Measurements from ENCODE around the gene HPCAL1. TPM values are rescaled to one million over a fixed set of nuclear protein-coding genes. Genes with fewer than 3 reads are reported as not detected.

The HPCAL1 gene
- total RNA-seq, 6 experiments from 2014 or later = 36.3 to 60.3 (median 57.2) TPM

DNA sequence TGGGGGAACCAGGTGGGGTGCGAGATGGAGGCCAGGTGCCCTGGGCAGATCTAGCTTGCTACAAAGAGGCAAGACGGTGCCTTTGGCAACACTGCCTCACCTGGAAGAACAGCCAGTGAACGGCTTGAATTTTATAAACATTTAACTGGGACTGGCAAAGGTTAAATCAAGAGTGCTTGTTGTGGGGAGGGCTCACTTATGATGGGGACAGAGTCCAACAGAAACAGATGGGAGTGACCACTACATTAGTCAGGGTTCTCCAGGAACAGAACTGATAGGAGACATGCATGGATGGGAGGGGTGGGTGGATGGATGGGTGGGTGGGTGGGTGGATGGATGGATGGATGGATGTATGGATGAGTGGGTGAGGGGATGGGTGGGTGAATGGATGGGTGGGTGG is 126.2 kb downstream of the HPCAL1 start:
- Mint-ChIP-seq H3K9me3 (no peaks in the 10 kb centered on the region), H3K4me1 (ENCODE audit: low read depth) (peaks cover 13% of the 10 kb centered on the region), H3K36me3 (ENCODE audit: low read depth) (no peaks in the 10 kb centered on the region), H3K27ac (no peak overlapping the region; the same call in 1 of the 2 replicates), H3K27me3 (ENCODE audit: insufficient read depth) (peaks cover 4% of the 10 kb centered on the region), H3K4me3 (no peak overlapping the region)
- TF ChIP-seq, protein P1, sequence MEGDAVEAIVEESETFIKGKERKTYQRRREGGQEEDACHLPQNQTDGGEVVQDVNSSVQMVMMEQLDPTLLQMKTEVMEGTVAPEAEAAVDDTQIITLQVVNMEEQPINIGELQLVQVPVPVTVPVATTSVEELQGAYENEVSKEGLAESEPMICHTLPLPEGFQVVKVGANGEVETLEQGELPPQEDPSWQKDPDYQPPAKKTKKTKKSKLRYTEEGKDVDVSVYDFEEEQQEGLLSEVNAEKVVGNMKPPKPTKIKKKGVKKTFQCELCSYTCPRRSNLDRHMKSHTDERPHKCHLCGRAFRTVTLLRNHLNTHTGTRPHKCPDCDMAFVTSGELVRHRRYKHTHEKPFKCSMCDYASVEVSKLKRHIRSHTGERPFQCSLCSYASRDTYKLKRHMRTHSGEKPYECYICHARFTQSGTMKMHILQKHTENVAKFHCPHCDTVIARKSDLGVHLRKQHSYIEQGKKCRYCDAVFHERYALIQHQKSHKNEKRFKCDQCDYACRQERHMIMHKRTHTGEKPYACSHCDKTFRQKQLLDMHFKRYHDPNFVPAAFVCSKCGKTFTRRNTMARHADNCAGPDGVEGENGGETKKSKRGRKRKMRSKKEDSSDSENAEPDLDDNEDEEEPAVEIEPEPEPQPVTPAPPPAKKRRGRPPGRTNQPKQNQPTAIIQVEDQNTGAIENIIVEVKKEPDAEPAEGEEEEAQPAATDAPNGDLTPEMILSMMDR (IDR thresholded peaks at IDR 0.05) = no peak
- DNase-seq = no peak

DNA sequence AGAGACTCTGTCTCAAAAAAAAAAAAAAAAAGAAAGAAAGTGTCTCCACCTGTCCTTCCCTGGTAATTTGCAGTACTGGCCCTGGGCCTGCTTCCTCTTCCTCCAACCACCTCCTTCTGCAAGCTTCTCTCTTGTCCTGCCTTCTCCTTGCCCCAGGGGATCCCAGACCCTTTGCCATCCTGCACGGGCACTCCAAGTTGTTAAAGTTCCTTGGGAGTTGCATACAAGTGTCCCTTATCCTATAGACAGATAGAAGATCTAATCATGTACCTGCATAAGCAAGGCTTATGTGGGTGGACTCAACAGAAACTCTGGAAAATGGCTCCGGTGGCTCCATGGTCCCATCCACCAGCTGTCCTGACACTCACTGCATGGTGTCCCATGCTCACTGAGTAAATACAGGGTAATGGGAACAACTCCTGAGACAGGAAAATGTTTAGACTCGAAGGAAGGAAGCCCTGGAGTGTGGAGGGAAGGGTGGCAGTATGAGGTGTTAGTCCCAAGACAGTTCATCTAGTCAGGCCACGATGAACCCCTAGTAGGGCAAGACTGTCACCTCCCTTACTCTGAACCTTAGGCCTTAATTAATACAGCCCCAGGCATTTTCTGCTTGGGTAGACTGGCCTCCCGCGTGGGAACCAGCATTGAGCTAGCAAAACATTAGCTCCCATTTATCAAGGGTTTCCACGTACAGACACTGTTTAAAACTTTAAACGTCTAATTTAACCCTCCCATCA is 128.3 kb downstream of the HPCAL1 start:
- Mint-ChIP-seq H3K27me3 (ENCODE audit: insufficient read depth) (no peaks in the 10 kb centered on the region; the same call in 1 of the 2 replicates), H3K4me3 (no peak overlapping the region), H3K4me1 (ENCODE audit: low read depth) (peaks cover 7% of the 10 kb centered on the region), H3K9me3 (no peaks in the 10 kb centered on the region), H3K27ac (no peak overlapping the region), H3K36me3 (ENCODE audit: low read depth) (no peaks in the 10 kb centered on the region)
- DNase-seq = no peak
- TF ChIP-seq, protein P1 (IDR thresholded peaks at IDR 0.05) = no peak

DNA sequence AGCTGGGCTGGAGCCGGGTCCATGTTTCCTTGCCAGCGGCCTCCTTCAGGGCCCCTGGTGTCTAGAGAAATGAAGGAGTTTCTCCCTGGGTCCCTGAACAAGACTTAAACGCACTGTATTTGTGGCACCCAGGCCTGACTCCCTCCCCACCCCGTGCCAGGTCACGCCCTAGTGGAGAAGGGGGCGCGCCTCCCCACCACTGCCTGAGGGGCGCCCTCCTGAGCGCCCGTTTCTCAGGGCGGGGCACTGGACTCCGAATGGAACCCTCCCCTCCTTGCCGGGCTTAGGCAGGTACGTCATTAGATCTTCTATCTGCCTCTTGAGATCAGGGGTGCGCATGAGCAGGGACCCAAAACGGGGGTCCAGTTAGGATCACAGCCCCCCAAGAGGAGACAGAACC is 129.1 kb downstream of the HPCAL1 start:
- Mint-ChIP-seq H3K27me3 (ENCODE audit: insufficient read depth) (no peaks in the 10 kb centered on the region), H3K9me3 (no peaks in the 10 kb centered on the region), H3K36me3 (ENCODE audit: low read depth) (no peaks in the 10 kb centered on the region), H3K4me3 (peak overlapping the region; percentile 66), H3K27ac (no peak overlapping the region), H3K4me1 (ENCODE audit: low read depth) (peaks cover 7% of the 10 kb centered on the region)
- no peak for DNase-seq
- TF ChIP-seq, protein P1 (IDR thresholded peaks at IDR 0.05) = no peak

DNA sequence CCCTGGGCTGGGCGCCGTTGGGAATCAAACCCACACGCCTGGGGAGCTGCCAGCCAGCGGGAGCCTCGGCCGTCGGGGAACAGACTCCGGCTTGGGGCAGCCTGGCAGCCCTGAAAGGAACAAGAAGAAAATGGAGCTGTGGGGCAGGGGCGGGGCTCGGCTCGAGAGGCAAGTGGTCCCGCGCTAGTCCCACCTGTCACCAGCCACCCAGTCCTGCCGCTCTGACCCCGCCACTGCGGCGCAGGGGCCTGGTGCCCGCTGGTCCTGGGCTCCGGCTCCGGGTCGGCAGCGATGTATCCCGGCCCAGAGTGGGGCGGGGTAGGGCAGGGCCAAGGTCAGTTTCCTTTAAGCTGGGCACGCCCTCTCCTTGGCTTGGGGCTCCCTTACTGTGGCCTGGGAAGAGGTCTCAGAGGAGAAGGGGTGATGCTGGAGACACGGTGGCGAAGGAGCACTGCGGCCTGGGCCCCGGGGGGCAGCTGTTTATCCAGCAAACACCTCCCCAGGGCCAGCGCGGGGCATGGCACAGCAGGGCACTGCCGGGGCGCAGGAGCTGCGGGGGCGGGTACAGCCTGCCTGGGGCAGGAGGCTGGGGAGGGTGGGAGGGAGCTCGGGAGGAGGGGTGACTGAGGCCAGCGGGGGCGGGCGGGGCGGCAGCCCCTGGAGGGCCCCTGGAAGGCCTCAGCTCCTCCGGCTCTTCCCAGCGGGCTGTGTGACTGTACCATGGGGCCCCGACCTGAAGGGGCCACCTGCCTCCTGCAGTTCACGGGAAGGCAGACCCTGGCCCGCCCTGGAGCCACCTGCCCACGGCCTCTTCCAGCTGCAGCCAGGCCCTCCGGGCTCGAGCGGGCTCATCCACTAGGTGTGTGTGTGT is 129.8 kb downstream of the HPCAL1 start:
- no peak overlapping the region for H3K27ac Mint-ChIP-seq
- H3K4me3 Mint-ChIP-seq = peak overlapping the region; percentile 66
- H3K4me1 Mint-ChIP-seq (ENCODE audit: low read depth) = peaks cover 2% of the 10 kb centered on the region
- H3K27me3 Mint-ChIP-seq (ENCODE audit: insufficient read depth) = no peaks in the 10 kb centered on the region; the same call in 1 of the 2 replicates
- TF ChIP-seq, protein P1 (IDR thresholded peaks at IDR 0.05) = no peak
- DNase-seq = no peak
- no peaks in the 10 kb centered on the region for H3K9me3 Mint-ChIP-seq
- no peaks in the 10 kb centered on the region for H3K36me3 Mint-ChIP-seq (ENCODE audit: low read depth)

DNA sequence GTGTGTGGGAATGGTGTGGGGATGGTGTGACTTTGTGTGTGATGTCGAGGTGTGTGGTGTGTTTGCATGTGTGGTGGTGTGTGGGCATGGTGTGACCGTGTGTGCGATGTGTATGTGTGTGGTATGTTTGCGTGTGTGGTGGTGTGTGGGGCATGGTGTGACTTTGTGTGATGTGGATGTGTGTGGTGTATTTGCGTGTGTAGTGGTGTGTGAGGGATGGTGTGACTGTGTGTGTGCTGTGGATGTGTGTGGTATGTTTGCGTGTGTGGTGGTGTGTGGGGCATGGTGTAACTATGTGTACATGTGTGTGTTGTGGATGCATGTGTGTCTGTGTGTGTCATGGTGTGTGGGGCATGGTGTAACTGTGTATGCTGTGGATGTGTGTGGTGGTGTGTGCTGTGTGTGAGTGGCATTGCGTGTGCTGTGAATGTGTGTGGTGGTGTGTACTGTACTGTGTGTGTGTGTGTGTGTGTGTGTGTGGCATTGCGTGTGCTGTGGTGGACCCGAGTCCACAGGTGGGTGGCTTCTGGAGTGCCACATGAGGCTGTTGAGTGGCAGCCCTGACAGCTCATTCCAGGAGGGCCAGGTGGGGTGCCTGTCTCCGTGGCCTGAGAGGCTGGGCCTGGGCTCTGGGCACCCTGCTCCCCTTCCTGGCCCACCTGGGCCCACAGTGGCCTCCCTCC is 130.7 kb downstream of the HPCAL1 start:
- TF ChIP-seq, protein P1 (IDR thresholded peaks at IDR 0.05) = no peak
- DNase-seq = no peak
- no peaks in the 10 kb centered on the region for H3K4me1 Mint-ChIP-seq (ENCODE audit: low read depth)
- no peak overlapping the region for H3K27ac Mint-ChIP-seq
- no peak overlapping the region for H3K4me3 Mint-ChIP-seq
- H3K36me3 Mint-ChIP-seq (ENCODE audit: low read depth) = no peaks in the 10 kb centered on the region
- H3K27me3 Mint-ChIP-seq (ENCODE audit: insufficient read depth) = no peaks in the 10 kb centered on the region; the same call in 1 of the 2 replicates
- H3K9me3 Mint-ChIP-seq = no peaks in the 10 kb centered on the region
